NCI-H524 treated with DMSO at 0.1 percent for 48 hours (cell line): ENCODE measurements around the gene ELF5.
A peak's percentile ranks its signal among the peaks of the same experiment; 100 is the strongest.

Experiments used
- DNase-seq: peaks from one replicate; lab custom pipeline; 2025; lab: John Stamatoyannopoulos, UW

The ELF5 gene

GRCh38 chr11:34454308-34455032, 59.1 kb downstream of the ELF5 start:
- DNase-seq = no peak

- no peak for DNase-seq
Observed at GRCh38 chr11:34451053-34451452, 62.5 kb downstream of the ELF5 start.

- no peak for DNase-seq
Observed at GRCh38 chr11:34449013-34449412, 64.6 kb downstream of the ELF5 start.

GRCh38 chr11:34448223-34448994, 65.2 kb downstream of the ELF5 start:
- no peak for DNase-seq

DNA sequence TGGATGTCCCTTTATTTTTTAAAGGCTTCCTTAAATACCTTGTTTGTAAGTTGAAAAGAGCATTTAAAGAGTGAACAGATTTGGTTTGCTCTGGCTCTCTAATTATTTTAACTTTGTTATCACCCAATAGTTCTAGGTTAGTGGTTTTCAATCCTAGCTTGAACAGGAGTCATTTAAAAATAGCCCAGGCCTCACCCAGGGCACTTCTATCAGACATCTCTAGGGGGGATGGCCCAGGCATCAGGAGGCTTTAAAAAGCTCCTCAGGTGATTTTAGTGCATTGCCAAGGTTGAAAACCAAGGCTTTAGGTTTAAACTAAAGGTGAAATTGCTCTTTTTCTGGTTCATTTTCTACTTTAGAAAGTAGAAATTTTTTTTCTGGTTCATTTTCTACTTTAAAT, 66.5 kb downstream of the ELF5 start:
- no peak for DNase-seq

DNA sequence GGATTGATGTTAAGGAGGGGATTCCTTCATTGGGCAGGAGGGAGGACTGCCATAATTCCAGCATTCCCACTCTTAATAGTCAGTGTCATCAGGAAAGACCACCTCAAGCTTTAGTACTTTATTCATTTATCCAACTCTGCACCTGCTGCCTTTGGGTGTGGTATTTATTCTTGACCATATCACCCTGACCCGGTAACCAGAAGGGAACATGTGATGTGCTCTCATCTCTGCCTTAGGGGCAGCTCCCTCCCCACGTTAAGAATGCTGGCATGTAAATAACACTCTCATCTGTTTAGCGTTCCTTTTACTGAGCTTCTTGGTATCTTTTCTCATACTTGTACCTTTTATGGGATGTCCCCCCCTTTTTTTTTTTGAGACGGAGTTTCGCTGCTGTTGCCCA, 67.2 kb downstream of the ELF5 start:
- no peak for DNase-seq

GRCh38 chr11:34445956-34446355, 67.6 kb downstream of the ELF5 start:
- no peak for DNase-seq

DNA sequence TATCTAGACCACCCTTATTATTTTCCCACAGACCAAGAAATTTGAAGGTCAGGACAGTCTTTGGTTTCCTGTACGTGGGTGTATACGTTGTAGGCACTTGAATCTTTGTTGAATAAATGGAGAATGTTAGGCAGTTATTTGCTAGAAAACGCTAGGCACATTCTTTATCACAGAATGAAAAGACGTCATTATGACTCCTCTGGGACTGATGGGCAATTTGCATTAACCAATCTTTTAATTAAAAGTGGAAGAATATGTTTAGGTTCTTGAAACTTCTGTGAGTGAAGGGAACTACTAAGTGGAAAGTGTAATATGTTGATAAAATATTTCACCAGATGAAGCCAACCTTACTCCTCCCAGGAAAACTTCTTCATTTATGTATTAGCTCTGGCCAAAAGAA, 69.2 kb downstream of the ELF5 start:
- DNase-seq = no peak

GRCh38 chr11:34443136-34443535, 70.5 kb downstream of the ELF5 start:
- no peak for DNase-seq

DNA sequence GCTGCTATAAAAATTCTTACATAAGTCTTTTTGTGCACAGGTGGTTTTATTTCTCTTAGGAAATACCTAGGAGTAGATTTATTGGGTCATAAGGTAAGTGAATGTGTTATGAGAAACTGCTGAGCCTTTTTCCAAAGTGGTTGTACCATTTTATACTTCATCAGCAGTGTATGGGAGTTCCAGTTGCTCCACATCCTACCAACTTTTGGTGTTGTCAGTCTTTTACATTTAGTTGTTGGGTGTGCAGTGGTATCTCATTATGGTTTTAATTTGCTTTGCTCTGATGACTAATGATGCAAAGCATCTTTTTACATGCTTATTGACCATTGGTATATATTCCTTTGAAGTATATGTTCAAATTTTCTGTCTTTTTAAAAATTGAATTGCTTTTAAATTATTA, 71.8 kb downstream of the ELF5 start:
- DNase-seq = no peak

GRCh38 chr11:34439610-34440198, 73.9 kb downstream of the ELF5 start:
- no peak for DNase-seq

- DNase-seq = peak; percentile 84
Observed at GRCh38 chr11:34438529-34439507, 74.8 kb downstream of the ELF5 start, which contains the start of gene CAT. TSS of gene CAT (plus strand) at chr11:34438934. CDS start at chr11:34439014, 80 bp downstream.

- no peak for DNase-seq
Observed at GRCh38 chr11:34437224-34438125, 76.1 kb downstream of the ELF5 start.

- no peak for DNase-seq
Observed at GRCh38 chr11:34433899-34434298, 79.7 kb downstream of the ELF5 start.

DNA sequence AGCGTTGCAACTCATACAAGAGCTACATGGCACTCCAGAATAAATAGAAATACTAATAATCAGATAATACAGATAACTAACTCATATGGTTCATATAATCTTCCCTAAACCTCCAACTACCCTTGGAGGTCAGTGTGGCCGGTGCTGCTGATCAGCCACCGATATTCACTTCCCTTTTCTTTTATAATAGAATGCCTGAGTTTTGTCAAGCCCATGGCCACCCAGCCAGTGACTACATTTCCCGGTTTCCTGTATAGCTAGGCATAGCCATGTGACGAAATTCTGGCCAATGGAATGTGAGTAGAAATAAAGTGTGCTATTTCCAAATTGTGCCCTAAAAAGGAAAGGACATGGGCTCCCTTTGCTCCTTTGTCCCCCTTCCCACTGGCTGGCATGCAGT, 80.8 kb downstream of the ELF5 start:
- no peak for DNase-seq

GRCh38 chr11:34431979-34432378, 81.6 kb downstream of the ELF5 start:
- no peak for DNase-seq
